ENCODE results near the gene LRBA. TPM values are rescaled to one million over a fixed set of nuclear protein-coding genes. Genes with fewer than 3 reads are reported as not detected.

LRBA gene
- total RNA-seq, 1 experiment from 2014 or later: 69.1 TPM

GRCh38 chr4:150569998-150570535 is 445.0 kb downstream of the LRBA start:
- no peaks in the 10 kb centered on the region for H3K4me1 Mint-ChIP-seq
- ChIA-PET CTCF (no interaction called here), POLR2A (no interaction called here)
- no peaks in the 10 kb centered on the region for H3K27me3 Mint-ChIP-seq (ENCODE audit: low read depth)
- no peak overlapping the region for H3K4me3 Mint-ChIP-seq
- ATAC-seq: no peak
- H3K27ac Mint-ChIP-seq: no peak overlapping the region
- DNase-seq (ENCODE audit: low spot score): no peak
- TF ChIP-seq OVOL2 (CRISPR knock-in tag; IDR thresholded peaks at IDR 0.05; ENCODE audit: borderline replicate concordance) (no peak), GRHL2 (CRISPR knock-in tag; IDR thresholded peaks at IDR 0.05; ENCODE audit: insufficient replicate concordance, severe bottlenecking) (no peak), SP1 (CRISPR knock-in tag; conservative IDR thresholded peaks at IDR 0.05) (no peak), ZNF532 (CRISPR knock-in tag; IDR thresholded peaks at IDR 0.05; ENCODE audit: borderline replicate concordance) (no peak), ARID4B (CRISPR knock-in tag; IDR thresholded peaks at IDR 0.05; ENCODE audit: borderline replicate concordance) (no peak), E2F4 (CRISPR knock-in tag; IDR thresholded peaks at IDR 0.05; ENCODE audit: borderline replicate concordance, low read depth) (no peak), TEAD4 (CRISPR knock-in tag; IDR thresholded peaks at IDR 0.05) (no peak), NR3C1 (CRISPR knock-in tag; conservative IDR thresholded peaks at IDR 0.05; ENCODE audit: low read depth) (no peak), CTCF (IDR thresholded peaks at IDR 0.05) (no peak), ZNF121 (CRISPR knock-in tag; IDR thresholded peaks at IDR 0.05) (no peak), GABPB1 (CRISPR knock-in tag; IDR thresholded peaks at IDR 0.05) (no peak), IRF2 (CRISPR knock-in tag; IDR thresholded peaks at IDR 0.05; ENCODE audit: borderline replicate concordance, low read depth) (no peak), AFF4 (CRISPR knock-in tag; IDR thresholded peaks at IDR 0.05; ENCODE audit: borderline replicate concordance) (no peak), AR (CRISPR knock-in tag; IDR thresholded peaks at IDR 0.05) (no peak), ZNF396 (CRISPR knock-in tag; IDR thresholded peaks at IDR 0.05; ENCODE audit: borderline replicate concordance) (no peak)
- peaks cover under 1% of the 10 kb centered on the region for H3K36me3 Mint-ChIP-seq
- peaks cover 2% of the 10 kb centered on the region for H3K9me3 Mint-ChIP-seq
